Right atrium auricular region (tissue), 2 donors: Measurements from ENCODE around the gene KCTD2. TPM values are rescaled to one million over a fixed set of nuclear protein-coding genes. Genes with fewer than 3 reads are reported as not detected.
A peak's percentile ranks its signal among the peaks of the same experiment; 100 is the strongest.
"Not testable (repeated sequence)": the region's sequence is repeated elsewhere in the genome, so short reads cannot be mapped to it uniquely, and the experiment has no call there.

ENCODE experiments used
- DNase-seq: peaks from one replicate; pipeline ENCODE4 v3.0.0-alpha.2; 2019; ENCODE audit warnings: low spot score
- H3K27ac ChIP-seq, 2 donors: fragments of 200-600 bp; sonication (generic); 1 replicate in 1 of 2; 2 replicates in 1 of 2; pipeline ENCODE4 v1.5.1; 2016 to 2019
- H3K27me3 ChIP-seq, 2 donors: fragments of 200-600 bp; sonication (generic); one replicate each; pipeline versions ENCODE4 v1.5.1 to v1.6.0; 2017 to 2019
- H3K36me3 ChIP-seq: fragments of 200-600 bp; sonication (generic); one replicate; pipeline ENCODE4 v1.5.1; 2016
- H3K4me1 ChIP-seq, 2 donors: fragments of 200-600 bp; sonication (generic); one replicate each; pipeline versions ENCODE4 v1.5.1 to v1.6.0; 2017 to 2019
- H3K4me3 ChIP-seq, 2 donors: fragments of 200-600 bp; sonication (generic); 1 replicate in 1 of 2; 2 replicates in 1 of 2; pipeline ENCODE4 v1.5.1; 2017 to 2019; ENCODE audit warnings: mild to moderate bottlenecking in 1 of 2, moderate library complexity in 1 of 2
- H3K9me3 ChIP-seq, 2 donors: fragments of 200-600 bp; sonication (generic); one replicate each; pipeline ENCODE4 v1.5.1; 2019
- CTCF ChIP-seq, 2 donors: fragments of 200-600 bp; sonication (generic); IDR thresholded peaks; one replicate each; pipeline ENCODE4 v1.5.1; 2019; ENCODE audit warnings: antibody characterized with exemption in 2 of 2
- total RNA-seq, 2 donors: library from RNA; depleted of rRNA; stranded (reverse); fragments of >200 nt; gene quantifications; one replicate each; pipeline ENCODE4 v1.1.0, GENCODE V29; 2016

The KCTD2 gene
- total RNA-seq, 2 donors from 2014 or later = 17.9 to 28.4 TPM

GRCh38 chr17:75013092-75013559 is 33.9 kb upstream of the KCTD2 start:
- Histone ChIP-seq H3K9me3 (no peaks in the 10 kb centered on the region), H3K27ac (peak overlapping the region; percentile 83 to 88), H3K36me3 (no peaks in the 10 kb centered on the region), H3K4me1 (peaks cover 0 to 27% of the 10 kb centered on the region in 2 donors), H3K27me3 (no peaks in the 10 kb centered on the region), H3K4me3 (peak overlapping the region; percentile 76 to 80)
- no peak for TF ChIP-seq CTCF (IDR thresholded peaks at IDR 0.05)
- no peak for DNase-seq

- no peaks in the 10 kb centered on the region for H3K27me3 ChIP-seq
- H3K36me3 ChIP-seq = peaks cover 25% of the 10 kb centered on the region
- H3K4me3 ChIP-seq = no peak overlapping the region
- H3K4me1 ChIP-seq = no peaks in the 10 kb centered on the region
- no peaks in the 10 kb centered on the region for H3K9me3 ChIP-seq
- H3K27ac ChIP-seq = no peak overlapping the region
- TF ChIP-seq CTCF (IDR thresholded peaks at IDR 0.05) = no peak
- no peak for DNase-seq
Observed at GRCh38 chr17:75019146-75019545, 27.9 kb upstream of the KCTD2 start.

- Histone ChIP-seq H3K36me3 (peaks cover 25% of the 10 kb centered on the region), H3K27me3 (no peaks in the 10 kb centered on the region), H3K4me3 (no peak overlapping the region), H3K4me1 (no peaks in the 10 kb centered on the region), H3K27ac (no peak overlapping the region), H3K9me3 (no peaks in the 10 kb centered on the region)
- no peak for TF ChIP-seq CTCF (IDR thresholded peaks at IDR 0.05)
- no peak for DNase-seq
Observed at GRCh38 chr17:75019710-75020109, 27.3 kb upstream of the KCTD2 start.

GRCh38 chr17:75020331-75021110 is 26.5 kb upstream of the KCTD2 start:
- H3K4me3 ChIP-seq = no peak overlapping the region
- TF ChIP-seq CTCF (IDR thresholded peaks at IDR 0.05) = no peak

GRCh38 chr17:75024686-75025397 is 22.2 kb upstream of the KCTD2 start:
- no peak for TF ChIP-seq CTCF (IDR thresholded peaks at IDR 0.05)
- Histone ChIP-seq H3K27ac (no peak overlapping the region), H3K4me3 (no peak overlapping the region), H3K4me1 (no peaks in the 10 kb centered on the region), H3K27me3 (no peaks in the 10 kb centered on the region), H3K36me3 (peaks cover 21% of the 10 kb centered on the region), H3K9me3 (no peaks in the 10 kb centered on the region)
- DNase-seq = no peak

More at GRCh38 chr17:75020331-75021110, 26.5 kb upstream of the KCTD2 start:
- DNase-seq = no peak
- H3K27me3 ChIP-seq = no peaks in the 10 kb centered on the region
- no peak overlapping the region for H3K27ac ChIP-seq
- no peaks in the 10 kb centered on the region for H3K4me1 ChIP-seq
- H3K9me3 ChIP-seq = no peaks in the 10 kb centered on the region
- peaks cover 25% of the 10 kb centered on the region for H3K36me3 ChIP-seq

- H3K4me3 ChIP-seq, H3K9me3 ChIP-seq, DNase-seq, H3K27ac ChIP-seq, H3K4me1 ChIP-seq, H3K27me3 ChIP-seq: not testable (repeated sequence)
- peaks cover 16% of the 10 kb centered on the region for H3K36me3 ChIP-seq
Observed at GRCh38 chr17:75025398-75025734, 21.7 kb upstream of the KCTD2 start.

- not testable (repeated sequence) for H3K4me1 ChIP-seq, H3K9me3 ChIP-seq, H3K4me3 ChIP-seq, DNase-seq, H3K27me3 ChIP-seq, H3K27ac ChIP-seq, H3K36me3 ChIP-seq
Observed at GRCh38 chr17:75026650-75027049, 20.4 kb upstream of the KCTD2 start.
